Measurements from ENCODE around the gene EFEMP2.
"Not testable (repeated sequence)": the region's sequence is repeated elsewhere in the genome, so short reads cannot be mapped to it uniquely, and the experiment has no call there.

DNA sequence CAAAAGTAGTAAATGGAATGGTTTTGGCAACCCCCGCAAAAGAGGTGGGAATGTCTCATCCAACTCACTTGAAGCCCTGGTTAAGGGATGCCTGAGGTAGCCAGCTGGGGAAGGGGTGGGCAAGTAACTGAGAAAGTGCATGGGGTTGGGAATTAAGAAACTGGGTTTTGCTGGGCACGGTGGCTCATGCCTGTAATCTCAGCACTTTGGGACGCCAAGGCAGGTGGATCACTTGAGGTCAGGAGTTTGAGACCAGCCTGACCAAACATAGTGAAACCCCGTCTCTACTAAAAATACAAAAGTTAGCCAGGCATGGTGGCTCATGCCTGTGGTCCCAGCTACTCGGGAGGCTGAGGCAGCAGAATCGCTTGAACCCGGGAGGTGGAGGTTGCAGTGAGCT, 23.9 kb downstream of the EFEMP2 start:
- TF ChIP-seq, protein P1, sequence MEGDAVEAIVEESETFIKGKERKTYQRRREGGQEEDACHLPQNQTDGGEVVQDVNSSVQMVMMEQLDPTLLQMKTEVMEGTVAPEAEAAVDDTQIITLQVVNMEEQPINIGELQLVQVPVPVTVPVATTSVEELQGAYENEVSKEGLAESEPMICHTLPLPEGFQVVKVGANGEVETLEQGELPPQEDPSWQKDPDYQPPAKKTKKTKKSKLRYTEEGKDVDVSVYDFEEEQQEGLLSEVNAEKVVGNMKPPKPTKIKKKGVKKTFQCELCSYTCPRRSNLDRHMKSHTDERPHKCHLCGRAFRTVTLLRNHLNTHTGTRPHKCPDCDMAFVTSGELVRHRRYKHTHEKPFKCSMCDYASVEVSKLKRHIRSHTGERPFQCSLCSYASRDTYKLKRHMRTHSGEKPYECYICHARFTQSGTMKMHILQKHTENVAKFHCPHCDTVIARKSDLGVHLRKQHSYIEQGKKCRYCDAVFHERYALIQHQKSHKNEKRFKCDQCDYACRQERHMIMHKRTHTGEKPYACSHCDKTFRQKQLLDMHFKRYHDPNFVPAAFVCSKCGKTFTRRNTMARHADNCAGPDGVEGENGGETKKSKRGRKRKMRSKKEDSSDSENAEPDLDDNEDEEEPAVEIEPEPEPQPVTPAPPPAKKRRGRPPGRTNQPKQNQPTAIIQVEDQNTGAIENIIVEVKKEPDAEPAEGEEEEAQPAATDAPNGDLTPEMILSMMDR (IDR thresholded peaks at IDR 0.05; ENCODE audit: extremely low read depth in 1 of 2, insufficient read depth in 1 of 2, low read depth in 1 of 2, low read length in 2 of 2) = not testable (repeated sequence)
- not testable (repeated sequence) for TF ChIP-seq EZH2 (IDR thresholded peaks at IDR 0.05; ENCODE audit: borderline replicate concordance, low read depth, low read length, severe bottlenecking); POLR2AphosphoS5 (IDR thresholded peaks at IDR 0.05; ENCODE audit: insufficient read depth, low read depth, low read length)
